WERI-Rb-1 (cell line): ENCODE data around the gene NCKAP1.
A peak's percentile ranks its signal among the peaks of the same experiment; 100 is the strongest.

ENCODE experiments used
- DNase-seq: peaks from one replicate; pipeline ENCODE4 v3.0.0-alpha.2; 2020
- H3K27ac ChIP-seq: fragments of 250-450 bp; sonication (Bioruptor Pico); 2 replicates; pipeline ENCODE4 v1.5.1; 2020; ENCODE audit warnings: mild to moderate bottlenecking, moderate library complexity
- H3K27me3 ChIP-seq: fragments of 250-450 bp; sonication (Bioruptor Pico); 2 replicates; pipeline ENCODE4 v1.5.1; 2021; ENCODE audit warnings: mild to moderate bottlenecking, low read depth, moderate library complexity; ENCODE audit not compliant: insufficient read depth, severe bottlenecking
- H3K36me3 ChIP-seq: fragments of 250-450 bp; sonication (Bioruptor Pico); 2 replicates; pipeline ENCODE4 v1.5.1; 2020; ENCODE audit warnings: mild to moderate bottlenecking, moderate library complexity
- H3K4me3 ChIP-seq: 2 replicates; pipeline ENCODE4 v1.5.1; 2011; ENCODE audit warnings: low read depth, mild to moderate bottlenecking, control low read depth, low read length
- H3K9me3 ChIP-seq: fragments of 250-450 bp; sonication (Bioruptor Pico); 2 replicates; pipeline ENCODE4 v1.5.1; 2021; ENCODE audit warnings: mild to moderate bottlenecking, moderate library complexity; ENCODE audit not compliant: severe bottlenecking
- CTCF ChIP-seq: IDR thresholded peaks from 2 replicates; pipeline ENCODE4 v1.5.1; 2011; ENCODE audit warnings: low read depth, mild to moderate bottlenecking, control low read depth, inconsistent platforms, low read length

Gene NCKAP1

GRCh38 chr2:182870227-182870626, 168.0 kb downstream of the NCKAP1 start:
- H3K36me3 ChIP-seq, result no peaks in the 10 kb centered on the region
- H3K27ac ChIP-seq, result no peak overlapping the region
- H3K27me3 ChIP-seq, result no peaks in the 10 kb centered on the region
- TF ChIP-seq CTCF, result peak; percentile 79
- no peak overlapping the region for H3K4me3 ChIP-seq
- DNase-seq, result peak; percentile 57
- no peaks in the 10 kb centered on the region for H3K9me3 ChIP-seq

- Histone ChIP-seq H3K9me3 (no peaks in the 10 kb centered on the region), H3K27me3 (no peaks in the 10 kb centered on the region), H3K4me3 (no peak overlapping the region), H3K36me3 (no peaks in the 10 kb centered on the region), H3K27ac (no peak overlapping the region)
- DNase-seq, result no peak
- no peak for TF ChIP-seq CTCF
These were observed 170.0 kb downstream of the NCKAP1 start for GRCh38 chr2:182868054-182868796.

- TF ChIP-seq CTCF, result no peak
- DNase-seq, result no peak
- Histone ChIP-seq H3K27ac (no peak overlapping the region), H3K36me3 (no peaks in the 10 kb centered on the region), H3K4me3 (no peak overlapping the region), H3K9me3 (no peaks in the 10 kb centered on the region), H3K27me3 (no peaks in the 10 kb centered on the region)
These were observed 170.7 kb downstream of the NCKAP1 start for GRCh38 chr2:182867426-182868053.

- no peak within 1 kb of the TSS for H3K27ac ChIP-seq
- peak; percentile 55 for DNase-seq
- peak within 1 kb of the TSS; percentile 59 for H3K4me3 ChIP-seq
- no peaks in the 10 kb centered on the region for H3K27me3 ChIP-seq
- H3K9me3 ChIP-seq, result no peaks in the 10 kb centered on the region
- H3K36me3 ChIP-seq, result no peaks in the 10 kb centered on the region
- no peak for TF ChIP-seq CTCF
These were observed 171.5 kb downstream of the NCKAP1 start, which contains the start of gene FRZB for GRCh38 chr2:182866461-182867406. FRZB (minus strand) TSS chr2:182866637; CDS start chr2:182866552, 85 bp downstream.

GRCh38 chr2:182866095-182866460, 172.2 kb downstream of the NCKAP1 start:
- H3K36me3 ChIP-seq, result no peaks in the 10 kb centered on the region
- no peak overlapping the region for H3K27ac ChIP-seq
- H3K27me3 ChIP-seq, result no peaks in the 10 kb centered on the region
- peak overlapping the region; percentile 59 for H3K4me3 ChIP-seq
- TF ChIP-seq CTCF, result no peak
- peak; percentile 17 for DNase-seq
- no peaks in the 10 kb centered on the region for H3K9me3 ChIP-seq
